C1 segment of cervical spinal cord (tissue), 14 donors: Measurements from ENCODE around the gene ADGRA1.
"Not testable (repeated sequence)": the region's sequence is repeated elsewhere in the genome, so short reads cannot be mapped to it uniquely, and the experiment has no call there.

Experiments used
- DNase-seq, 14 donors: peaks; one replicate each; lab custom pipeline; 2025; lab: John Stamatoyannopoulos, UW

Gene ADGRA1

DNA sequence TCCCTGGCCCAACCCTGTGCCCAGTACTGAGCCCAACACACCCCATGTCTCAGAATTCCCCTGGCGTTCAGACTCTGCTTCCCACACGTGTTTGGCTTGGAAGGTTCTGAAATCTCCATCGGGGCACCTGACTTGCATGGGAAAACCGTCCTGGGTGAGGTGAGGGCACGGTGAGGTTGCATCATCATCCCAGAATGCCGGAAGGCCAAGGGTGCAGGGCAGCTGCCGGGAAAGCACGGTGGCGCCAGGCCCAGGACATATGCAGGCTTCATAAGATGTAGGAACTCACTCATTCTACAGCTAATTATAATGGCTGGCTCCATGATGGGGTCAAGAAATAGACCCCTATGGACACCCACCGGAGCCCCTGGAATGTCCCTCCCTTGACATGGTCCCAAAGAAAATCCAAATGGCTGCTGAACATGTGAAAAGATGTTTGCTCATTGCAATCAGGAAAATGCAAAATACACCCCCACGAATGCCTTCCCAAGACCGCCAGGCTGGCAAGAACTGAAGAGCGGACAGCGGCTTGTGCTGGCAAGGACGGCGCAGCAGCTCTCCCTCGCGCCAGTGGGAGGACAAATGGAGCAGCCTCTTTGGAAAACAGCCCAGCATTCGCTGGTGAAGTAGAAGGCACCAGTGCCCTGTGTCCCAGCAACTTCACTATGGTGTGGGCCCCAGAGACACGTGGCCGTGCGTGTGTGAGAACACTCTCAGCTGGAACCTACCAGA is 74.6 kb downstream of the ADGRA1 start:
- DNase-seq = peak in 9 of 14 donors; percentile 40 to 78 (median 64)

DNA sequence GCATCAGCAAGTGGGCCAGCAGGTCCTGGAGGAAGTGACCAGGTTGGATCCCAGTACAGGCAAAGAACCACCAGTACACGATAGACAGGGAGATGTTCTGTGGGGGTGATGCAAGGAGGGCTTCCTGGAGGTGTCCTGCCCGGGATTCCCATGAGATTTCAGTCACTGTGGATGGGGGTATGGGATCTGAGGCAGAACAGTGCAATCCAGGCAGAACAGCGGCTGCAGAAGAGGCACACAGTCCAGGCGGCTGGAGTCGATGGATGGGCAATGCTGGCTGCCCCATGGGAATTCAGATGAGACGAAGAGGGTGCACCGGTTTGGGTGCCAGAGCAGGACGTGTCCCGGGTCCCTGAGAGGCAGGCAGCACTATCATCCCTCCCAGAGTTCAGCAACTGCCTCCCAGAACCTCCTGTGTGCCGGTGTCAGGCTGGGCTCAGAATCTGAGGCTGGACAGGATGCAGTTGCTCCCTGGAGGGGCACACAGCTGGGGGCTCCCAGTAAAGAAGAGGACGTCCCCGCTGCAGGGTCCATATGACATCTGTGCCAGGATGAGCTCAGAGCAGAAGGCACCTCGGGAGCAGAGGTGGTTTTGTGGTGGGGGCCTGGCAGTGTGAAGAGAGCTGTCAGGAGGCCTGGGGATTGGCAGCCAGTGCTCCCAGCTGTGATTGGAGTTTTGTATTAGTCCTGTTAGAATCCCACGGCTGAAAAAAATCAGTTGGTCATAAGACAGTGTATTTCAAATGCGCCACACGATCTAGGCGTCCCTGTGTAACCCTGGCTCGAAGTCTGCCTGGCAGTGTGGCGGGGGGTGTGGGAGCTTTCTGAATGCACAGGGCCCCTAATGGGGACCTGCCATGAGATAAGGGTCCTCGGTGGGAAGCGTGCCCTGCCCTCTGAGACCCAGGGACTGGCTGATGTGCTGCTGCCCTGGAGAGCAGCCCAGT is 75.5 kb downstream of the ADGRA1 start:
- peak in 4 of 14 donors; percentile 18 to 44 (median 28) for DNase-seq

DNA sequence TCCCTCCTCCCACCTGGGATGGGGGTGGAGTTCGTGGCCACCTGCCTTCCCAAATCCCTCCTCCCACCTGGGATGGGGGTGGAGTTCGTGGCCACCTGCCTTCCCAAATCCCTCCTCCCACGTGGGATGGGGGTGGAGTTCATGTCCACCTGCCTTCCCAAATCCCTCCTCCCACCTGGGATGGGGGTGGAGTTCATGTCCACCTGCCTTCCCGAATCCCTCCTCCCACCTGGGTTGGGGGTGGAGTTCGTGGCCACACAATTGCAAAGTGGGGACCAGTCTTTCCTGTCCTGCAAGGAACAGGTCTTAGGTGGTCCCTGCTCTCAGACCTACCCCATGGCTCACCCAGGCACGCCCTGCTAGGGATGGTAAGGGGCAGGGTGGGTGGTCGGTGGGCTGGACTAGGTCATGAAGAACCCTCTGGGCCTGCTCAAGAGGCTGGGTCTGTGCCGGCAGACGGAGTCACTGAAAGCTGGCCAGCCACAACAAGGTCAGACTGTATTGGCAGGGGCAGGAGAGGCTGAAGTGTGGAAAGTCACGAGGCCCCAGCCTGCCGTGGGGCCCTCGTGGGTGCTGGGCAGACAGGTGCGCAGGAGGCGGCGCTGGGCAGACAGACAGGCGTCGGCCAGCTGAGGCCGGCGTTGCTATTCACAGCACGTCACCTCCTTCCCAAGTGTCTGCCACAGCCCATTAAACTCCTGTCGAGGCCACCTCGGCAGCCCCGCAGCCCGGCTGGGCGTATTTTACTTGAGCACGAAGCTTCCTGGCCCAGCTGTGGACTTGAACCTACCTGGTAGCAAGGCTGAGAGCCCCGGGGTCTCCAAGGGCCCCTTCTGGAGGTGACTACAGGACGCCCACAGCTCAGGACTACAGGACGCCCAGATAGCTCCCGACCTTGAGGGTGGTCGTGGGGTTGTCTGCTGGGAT is 76.4 kb downstream of the ADGRA1 start:
- DNase-seq = peak in 5 of 14 donors; percentile 11 to 51 (median 26)

DNA sequence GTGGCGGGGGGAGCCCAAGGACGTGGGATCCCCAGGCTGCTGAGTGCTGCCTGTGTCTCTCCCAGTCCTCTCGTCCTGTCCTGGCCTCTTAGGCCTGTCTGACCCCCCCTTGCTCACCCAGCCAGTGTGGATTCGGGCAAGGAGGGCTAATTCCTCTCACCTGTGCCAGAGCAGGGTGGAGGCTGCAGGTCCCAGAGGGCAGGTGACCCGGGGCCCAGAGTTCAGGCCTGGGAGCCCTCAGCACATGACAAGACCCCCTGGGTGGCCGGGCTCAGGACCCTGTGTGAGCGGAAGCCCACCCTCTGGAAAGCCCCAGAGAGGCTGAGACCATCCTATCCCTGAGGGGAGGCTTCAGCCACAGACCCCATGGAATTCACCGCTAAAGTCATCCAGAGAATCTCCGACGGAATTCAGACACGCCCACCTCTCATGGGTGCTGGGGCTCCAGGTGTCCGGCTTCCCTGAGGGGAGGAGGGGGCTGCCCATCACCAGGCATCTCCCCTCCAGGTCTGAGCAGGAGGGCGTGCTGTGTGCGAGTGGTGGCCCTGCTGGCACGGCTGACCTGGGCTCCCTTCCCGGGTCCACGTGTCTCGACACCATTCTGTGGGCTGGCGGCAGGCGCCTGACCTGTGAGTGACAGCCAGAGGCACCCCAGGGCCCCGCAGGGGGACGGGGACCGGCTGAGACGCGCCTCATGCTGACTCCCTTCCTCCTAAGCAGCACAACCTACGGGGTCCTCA is 77.3 kb downstream of the ADGRA1 start:
- DNase-seq = no peak

DNA sequence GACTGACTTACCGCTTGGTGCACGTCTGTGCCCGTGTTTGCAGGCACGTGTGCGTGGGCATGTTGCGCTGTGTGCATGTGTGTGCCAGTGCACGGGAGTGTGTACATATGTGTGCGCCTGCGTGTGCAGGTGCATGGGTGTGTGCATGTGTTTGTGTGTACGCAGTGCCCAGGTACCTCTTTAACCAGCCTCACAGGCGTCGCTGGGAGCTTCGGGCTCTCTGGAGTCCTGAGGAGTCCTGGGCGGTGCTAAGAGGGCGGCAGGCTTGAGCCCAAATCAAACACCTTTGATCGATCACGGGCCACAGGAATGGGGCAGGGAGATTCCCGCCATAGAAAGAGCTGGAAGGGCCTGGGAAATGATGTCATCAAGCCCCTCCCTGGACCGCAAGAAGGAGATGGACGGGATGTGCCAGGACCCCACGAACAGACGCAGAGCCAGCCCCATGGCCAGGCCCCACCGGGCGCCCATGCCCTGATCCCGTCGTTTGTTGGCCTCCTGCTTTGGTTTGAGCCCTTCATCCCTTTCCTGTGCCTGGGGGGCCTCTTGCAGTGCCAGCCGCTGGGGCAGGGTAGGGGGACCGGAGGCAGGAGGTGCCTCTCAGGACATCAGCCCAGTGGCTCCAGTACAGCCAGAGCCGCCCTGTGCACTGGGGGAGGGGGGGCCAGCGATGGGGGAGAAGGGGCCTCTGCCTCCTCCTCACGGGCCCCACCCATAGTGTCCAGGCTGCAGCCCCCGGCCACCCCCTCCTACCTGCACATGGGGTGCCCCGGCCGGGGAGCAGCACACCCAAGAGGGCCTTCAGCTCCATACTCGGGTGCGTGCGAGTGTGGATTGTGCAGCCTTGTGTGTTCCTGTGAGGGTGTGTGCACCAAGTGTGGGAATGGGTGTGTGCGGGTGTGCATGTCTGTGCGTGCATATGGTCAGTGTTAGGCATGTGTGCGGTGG is 78.1 kb downstream of the ADGRA1 start:
- DNase-seq = no peak

DNA sequence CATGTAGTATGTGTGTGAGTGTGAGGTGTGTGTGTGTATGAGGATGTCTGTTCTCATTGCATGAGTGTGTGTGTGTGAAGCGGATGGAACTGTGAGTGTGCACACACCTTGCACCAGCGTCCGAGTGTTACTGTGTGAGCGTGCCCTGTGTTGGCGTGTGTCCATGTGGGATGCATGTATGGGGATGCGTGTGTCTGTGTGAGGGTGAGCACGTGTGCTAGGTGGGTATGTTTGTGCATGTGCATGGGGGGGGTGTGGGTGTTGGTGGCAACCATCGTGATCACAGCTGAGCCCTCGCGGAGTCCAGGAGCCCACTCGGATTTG is 78.7 kb downstream of the ADGRA1 start:
- DNase-seq = no peak

DNA sequence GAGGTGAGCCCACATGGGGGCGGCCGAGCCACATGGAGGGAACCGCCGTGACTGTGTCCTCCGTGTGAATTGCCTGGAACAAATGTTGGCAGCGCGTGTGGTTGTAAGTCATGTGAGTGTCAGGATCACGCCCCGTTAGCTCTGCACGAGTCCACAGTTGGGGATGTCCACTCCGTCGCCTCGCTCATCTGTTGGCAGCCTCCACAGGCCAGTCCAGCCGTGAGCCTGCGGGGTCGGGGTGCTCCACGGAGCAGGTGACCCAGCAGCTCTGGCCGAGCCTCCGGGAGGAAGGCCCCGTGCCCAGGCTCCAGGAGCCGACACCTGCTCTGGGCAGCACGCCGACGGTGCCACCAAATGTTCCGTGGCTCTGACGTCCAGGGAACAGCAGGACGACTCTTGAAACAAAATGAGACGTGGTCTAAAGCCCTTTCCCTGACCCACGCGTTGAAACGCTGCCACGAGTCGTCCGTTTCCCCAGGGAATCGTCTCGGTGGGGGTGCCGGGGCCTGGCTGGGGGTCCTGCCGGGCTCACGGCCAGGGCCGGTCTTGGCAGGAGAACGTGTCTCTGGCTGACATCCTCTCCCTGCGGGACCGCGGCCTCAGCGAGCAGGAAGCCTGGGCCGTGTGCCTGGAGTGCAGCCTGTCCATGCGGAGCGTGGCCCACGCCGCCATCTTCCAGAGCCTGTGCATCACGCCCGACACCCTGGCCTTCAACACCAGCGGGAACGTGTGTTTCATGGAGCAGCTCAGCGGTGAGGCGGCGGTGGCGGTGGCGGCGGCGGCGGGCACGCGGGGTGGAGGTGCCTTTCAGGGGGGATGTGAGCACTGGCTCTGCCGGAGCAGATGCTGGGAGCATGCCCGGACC is 79.3 kb downstream of the ADGRA1 start:
- DNase-seq = peak in 10 of 14 donors; percentile 9 to 94 (median 54)

DNA sequence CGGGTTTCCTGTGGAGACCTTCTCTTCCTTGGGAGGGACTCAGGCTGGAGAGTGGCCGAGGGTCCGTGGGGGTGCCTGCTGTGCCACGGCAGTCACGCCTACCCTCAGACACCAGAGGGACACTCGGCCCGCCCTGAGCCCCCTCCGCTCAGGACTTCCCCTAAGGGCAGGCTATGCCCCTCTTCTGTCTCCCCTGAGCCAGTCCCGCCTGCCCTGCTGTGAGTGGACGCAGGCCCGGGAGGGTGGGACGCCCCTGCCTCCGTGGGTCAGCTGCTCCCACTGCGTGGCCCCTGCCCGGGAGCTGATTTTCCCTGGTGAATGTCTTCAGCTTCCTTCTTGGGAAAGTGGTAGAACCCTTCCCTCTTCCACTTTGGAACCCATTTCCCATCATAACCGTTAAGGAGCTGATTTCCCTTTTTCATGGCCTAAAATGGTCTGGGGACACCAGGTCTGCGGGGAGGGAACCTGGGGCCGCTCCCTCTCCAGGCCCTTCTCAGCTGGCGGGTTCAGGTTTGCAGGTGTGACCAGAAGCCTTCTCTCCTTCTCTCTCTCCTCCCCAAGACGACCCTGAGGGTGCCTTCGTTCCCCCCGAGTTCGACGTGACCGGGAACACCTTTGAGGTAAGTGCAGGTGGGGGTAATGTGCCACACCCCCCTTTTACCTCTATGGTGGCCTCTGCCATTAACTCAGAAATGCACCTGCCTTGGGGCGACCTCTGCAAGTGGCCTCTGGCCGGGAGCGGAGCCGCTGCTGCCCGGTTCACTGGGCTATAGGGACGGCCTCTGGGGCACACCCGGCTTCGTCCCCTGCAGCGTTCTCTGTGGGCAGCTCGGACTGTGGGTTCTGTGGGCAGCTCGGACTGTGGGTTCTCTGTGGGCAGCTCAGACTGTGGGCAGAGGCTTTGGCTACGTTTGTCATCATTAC is 80.2 kb downstream of the ADGRA1 start:
- no peak for DNase-seq

DNA sequence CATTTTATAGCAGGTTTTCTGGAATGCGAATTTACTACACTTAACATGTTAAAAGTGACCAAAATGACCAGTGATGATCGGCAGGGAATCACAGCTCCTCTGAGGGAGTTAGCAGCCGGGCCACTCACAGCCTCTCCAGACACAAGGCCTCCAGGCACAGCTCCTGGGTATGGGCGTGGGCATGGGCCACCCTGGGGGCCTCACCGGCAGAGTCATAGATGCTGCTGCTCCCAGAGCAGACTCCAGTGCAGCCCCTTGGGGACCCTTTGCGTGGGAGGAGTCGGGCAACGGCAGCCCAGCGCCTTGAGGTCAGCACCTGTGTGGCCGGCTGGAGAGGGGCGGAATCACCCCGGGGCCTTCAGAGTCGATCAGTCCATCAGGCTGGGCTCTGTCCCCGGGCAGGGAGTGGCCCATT is 80.9 kb downstream of the ADGRA1 start:
- no peak for DNase-seq

DNA sequence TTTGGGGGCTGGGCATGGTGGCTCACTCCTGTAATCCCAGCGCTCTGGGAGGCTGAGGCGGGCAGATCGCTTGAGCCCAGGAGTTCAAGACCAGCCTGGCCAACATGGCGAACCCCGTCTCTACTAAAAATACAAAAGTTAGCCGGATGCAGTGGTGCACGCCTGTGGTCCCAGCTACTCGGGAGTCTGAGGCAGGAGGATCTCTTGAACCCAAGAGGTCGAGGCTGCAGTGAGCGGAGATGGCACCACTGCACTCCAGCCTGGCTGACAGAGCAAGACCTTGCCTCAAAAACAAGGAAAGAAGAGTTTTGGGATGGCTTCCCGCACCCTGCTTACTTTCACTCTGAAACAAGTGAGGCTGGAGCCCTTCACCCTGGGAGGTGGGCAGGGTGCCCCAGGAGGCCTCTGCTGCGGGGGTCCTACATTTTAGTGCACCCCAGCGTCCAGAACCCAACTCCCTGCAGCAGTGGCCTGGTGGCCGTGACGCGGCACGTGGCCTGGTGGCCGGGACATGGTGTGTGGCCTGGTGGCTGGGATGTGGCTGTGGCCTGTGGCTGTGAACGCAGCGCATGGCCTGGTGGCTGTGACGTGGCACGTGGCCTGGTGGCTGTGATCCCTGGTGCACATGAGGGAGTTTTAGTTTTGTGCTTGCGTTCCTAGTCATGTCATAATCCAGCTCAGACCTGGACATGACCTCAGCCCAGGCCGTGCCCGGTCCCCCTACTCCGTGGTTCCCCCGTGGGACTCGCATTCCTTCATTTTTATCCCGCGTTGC is 81.6 kb downstream of the ADGRA1 start:
- DNase-seq = no peak

DNA sequence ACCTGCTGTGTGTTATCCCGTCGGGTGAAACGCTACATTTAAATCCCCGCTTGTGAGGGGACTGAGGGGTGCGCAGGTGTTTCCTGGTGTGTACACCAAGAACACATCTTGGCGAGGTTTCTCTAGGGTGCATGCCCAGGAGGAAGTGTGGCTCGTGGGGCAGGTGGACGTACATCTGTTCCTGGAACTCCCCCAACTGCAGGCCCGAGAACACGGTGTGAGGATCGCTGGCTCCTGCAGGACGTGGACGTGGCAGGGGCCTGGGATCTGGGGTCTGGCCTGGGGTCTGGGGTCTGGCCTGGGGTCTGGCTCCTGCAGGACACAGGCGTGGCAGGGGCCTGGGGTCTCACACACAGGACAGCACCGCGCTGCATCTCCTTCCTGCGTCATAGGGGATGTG is 82.4 kb downstream of the ADGRA1 start:
- peak in 1 of 14 donors; percentile 64 for DNase-seq

DNA sequence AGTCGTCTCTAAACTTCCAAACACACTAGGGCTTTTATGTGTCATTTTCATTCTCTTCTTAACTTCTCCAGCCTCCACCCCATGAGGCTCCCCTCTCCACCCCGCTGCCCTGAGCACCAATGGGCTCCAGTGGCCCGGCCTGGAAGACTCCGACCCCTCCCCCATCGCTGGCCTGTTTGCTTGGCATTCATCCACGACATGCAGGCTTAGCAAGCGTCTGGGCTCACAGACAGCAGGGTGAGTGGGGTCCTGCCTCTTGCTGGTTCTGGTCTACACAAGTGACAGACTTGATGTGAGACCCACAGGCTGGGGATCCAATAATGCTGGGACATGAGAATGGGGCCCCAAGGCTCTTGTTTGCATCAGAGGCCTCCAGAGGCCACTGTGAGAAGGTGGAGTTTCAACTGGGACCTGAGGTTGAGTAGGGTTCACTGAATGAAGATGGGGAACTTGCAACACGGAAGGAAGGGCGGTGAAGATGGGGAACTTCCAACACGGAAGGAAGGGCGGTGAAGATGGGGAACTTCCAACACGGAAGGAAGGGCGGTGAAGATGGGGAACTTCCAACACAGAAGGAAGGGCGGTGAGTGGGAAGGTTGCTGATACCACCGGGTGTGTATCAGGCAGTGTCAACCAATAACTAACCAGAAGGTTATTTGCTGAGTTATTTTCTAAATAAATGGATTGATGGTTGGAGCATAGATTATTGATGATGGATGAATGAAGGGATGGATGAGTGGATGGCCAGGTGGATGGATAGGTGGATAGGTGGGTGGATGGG is 86.3 kb downstream of the ADGRA1 start:
- no peak for DNase-seq

DNA sequence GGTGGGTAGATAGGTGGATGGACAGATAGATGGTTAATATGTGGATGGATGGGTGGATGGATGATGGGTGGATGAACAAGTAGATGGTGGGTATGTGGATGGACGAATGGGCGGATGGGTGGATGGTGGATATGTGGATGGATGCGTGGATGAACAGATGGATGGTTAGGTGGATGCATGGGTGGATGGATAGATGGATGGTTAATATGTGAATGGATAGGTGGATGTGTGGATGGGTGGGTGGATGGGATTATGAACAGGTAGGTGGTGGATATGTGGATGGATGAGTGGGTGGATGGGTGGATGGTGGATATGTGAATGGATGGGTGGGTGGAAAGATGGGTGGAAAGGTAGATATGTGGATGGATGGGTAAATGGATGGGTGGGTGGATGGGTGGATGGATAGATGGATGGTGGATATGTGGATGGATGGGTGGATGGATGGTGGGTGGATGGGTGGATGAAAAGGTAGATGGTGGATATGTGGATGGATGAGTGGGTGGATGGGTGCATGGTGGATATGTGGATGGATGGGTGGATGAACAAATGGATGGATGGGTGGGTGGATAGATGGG is 87.1 kb downstream of the ADGRA1 start:
- DNase-seq = no peak

DNA sequence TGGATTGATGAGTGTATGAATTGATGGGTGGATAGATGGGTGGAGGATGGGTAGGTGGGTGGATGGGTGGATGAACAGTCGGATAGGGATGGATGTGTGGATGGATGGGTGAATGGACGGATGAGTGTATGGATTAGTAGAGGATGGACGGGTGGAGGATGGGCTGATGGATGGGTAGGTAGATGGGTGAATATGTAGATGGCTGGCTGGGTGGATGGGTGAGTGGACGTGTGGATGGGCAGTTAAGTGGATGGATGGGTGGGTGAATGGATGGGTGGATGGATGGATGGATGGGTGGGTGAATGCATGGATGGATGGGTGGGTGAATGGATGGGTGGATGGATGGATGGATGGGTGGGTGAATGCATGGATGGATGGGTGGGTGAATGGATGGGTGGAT is 87.9 kb downstream of the ADGRA1 start:
- DNase-seq = not testable (repeated sequence)

DNA sequence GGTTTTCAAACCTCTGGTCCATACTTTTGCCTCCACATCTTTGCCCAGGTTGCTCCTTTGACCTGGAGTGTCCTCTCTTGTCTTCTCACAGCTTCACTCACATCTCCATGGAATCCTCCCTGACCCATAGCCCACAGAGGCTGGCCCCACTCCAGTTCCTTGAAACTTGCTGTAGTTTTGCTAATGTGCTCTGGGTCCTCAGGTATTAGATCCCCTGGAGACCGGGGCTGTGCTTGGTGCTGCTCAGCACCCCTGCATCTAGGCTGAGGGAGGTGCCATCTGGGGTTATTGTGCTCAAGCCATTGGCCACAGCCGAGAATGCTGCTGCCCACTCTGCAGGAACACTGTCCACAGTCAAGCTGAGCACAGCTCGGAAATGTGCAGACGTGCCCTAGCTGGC is 88.8 kb downstream of the ADGRA1 start:
- DNase-seq = no peak
